ENCODE data around the gene SMIM36.

DNA sequence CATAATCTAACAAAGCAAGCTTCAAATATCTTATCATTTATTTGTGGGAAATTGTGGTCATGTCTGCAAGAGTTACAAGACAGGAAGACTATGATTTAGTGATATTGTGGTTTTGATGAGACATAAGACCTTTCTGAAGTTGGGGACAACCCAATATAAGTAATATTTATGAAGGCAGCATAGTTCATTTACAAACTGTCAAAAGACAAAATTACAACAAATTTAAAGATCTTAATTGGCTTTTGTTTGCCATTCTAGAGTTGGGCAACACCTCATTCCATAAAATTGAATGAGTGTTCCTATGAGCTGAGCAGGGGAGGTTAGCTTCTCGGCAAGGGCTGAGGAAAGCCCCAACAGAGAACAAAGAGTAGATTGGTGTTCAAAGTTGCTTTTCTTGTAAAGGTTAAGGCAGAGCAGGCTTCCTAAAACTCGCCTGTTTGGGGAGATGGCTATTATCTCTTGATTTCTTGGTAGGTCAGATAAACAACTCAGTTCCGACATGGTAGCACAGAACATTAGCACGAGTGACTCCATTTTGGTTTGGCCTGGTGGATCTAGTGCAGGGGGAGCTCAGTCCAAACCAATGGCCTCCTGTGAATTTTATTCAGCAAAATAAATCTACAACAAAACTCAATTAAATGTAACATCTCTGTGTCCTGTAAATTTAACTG is 78.8 kb downstream of the SMIM36 start:
- TF ChIP-seq, protein P1, sequence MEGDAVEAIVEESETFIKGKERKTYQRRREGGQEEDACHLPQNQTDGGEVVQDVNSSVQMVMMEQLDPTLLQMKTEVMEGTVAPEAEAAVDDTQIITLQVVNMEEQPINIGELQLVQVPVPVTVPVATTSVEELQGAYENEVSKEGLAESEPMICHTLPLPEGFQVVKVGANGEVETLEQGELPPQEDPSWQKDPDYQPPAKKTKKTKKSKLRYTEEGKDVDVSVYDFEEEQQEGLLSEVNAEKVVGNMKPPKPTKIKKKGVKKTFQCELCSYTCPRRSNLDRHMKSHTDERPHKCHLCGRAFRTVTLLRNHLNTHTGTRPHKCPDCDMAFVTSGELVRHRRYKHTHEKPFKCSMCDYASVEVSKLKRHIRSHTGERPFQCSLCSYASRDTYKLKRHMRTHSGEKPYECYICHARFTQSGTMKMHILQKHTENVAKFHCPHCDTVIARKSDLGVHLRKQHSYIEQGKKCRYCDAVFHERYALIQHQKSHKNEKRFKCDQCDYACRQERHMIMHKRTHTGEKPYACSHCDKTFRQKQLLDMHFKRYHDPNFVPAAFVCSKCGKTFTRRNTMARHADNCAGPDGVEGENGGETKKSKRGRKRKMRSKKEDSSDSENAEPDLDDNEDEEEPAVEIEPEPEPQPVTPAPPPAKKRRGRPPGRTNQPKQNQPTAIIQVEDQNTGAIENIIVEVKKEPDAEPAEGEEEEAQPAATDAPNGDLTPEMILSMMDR (IDR thresholded peaks at IDR 0.05) = no peak
- no peak for TF ChIP-seq EP300 (IDR thresholded peaks at IDR 0.05)
- TF ChIP-seq POLR2A (IDR thresholded peaks at IDR 0.05; ENCODE audit: low read depth) = no peak
